Ascending aorta (tissue), 2 donors: ENCODE results near the gene MMP27. TPM values are rescaled to one million over a fixed set of nuclear protein-coding genes. Genes with fewer than 3 reads are reported as not detected.

Experiments used
- DNase-seq, 2 donors: peaks; one replicate each; pipeline ENCODE4 v3.0.0-alpha.2; 2019; ENCODE audit warnings: low spot score in 2 of 2
- H3K27ac ChIP-seq, 2 donors: fragments of 200-600 bp; sonication (generic); one replicate each; pipeline ENCODE4 v1.5.1; 2016 to 2017; ENCODE audit warnings: mild to moderate bottlenecking in 1 of 2
- H3K27me3 ChIP-seq: fragments of 200-600 bp; sonication (generic); one replicate; pipeline ENCODE4 v1.5.1; 2017
- H3K36me3 ChIP-seq, 2 donors: fragments of 200-600 bp; sonication (generic); one replicate each; pipeline ENCODE4 v1.5.1; 2016
- H3K4me1 ChIP-seq, 2 donors: fragments of 200-600 bp; sonication (generic); one replicate each; pipeline ENCODE4 v1.5.1; 2016 to 2017; ENCODE audit warnings: mild to moderate bottlenecking in 1 of 2
- H3K4me3 ChIP-seq, 2 donors: fragments of 200-600 bp; sonication (generic); one replicate each; pipeline ENCODE4 v1.5.1; 2016 to 2017; ENCODE audit warnings: mild to moderate bottlenecking in 1 of 2
- H3K9me3 ChIP-seq, 2 donors: fragments of 200-600 bp; sonication (generic); one replicate each; pipeline ENCODE4 v1.5.1; 2016
- CTCF ChIP-seq, 3 experiments: fragments of 200-600 bp in 2 of 3; fragments of 450-650 bp in 1 of 3; sonication (generic) in 2 of 3; IDR thresholded peaks; one replicate each; pipeline ENCODE4 v1.5.1; 2016 to 2019; ENCODE audit warnings: antibody characterized with exemption in 3 of 3, mild to moderate bottlenecking in 1 of 3, moderate library complexity in 1 of 3
- intact Hi-C: fragments of 100-400 bp; cut with DNase I; formaldehyde crosslinking; loops from one replicate; pipeline ENCODE4 v1.15.1; 2023
- total RNA-seq: library from RNA; depleted of rRNA; stranded (reverse); fragments of >200 nt; gene quantifications from one replicate; pipeline ENCODE4 v1.1.0, GENCODE V29; 2016

MMP27 gene
- total RNA-seq, 1 donor from 2014 or later: not detected

GRCh38 chr11:102669664-102670063 lies 35.9 kb downstream of the MMP27 start:
- Histone ChIP-seq H3K4me1 (no peaks in the 10 kb centered on the region), H3K36me3 (no peaks in the 10 kb centered on the region), H3K9me3 (no peaks in the 10 kb centered on the region), H3K27me3 (no peaks in the 10 kb centered on the region), H3K4me3 (no peak overlapping the region), H3K27ac (no peak overlapping the region)
- TF ChIP-seq CTCF (IDR thresholded peaks at IDR 0.05): no peak
- intact Hi-C loops: loop anchor here (5.0 to 10.0 kb wide), 2 partner anchors 325 to 382 kb away; partner anchors contain the start of gene BIRC2
- DNase-seq: no peak

DNA sequence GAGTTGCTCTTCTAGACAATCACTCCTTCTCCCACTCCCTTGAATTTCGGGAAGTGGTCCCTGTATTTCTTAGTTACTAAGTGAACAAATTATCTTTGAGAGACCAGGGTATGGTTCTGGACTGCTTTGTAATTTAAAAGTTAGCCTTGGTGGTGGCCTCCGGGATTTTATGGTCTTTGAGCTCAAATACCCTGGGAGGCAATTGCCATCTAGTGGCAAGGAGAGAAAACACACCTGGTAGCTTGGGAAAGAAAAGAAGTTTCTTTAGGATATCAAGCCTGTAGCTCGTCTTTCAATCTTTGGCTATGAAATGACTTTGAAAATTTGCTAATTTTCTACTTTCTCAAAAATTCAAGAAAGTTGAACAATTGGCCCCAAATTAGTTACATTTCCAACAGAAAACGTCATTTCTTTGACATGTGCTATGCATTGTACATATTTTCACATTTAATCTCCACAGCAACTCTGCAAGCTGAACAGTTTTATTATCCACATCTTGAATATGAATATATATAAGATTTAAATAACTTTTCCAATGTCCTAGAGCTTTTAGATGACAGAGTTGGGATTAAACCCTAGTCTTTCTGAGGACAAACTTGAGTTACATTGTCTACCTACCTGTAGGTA lies 39.1 kb downstream of the MMP27 start:
- TF ChIP-seq CTCF (IDR thresholded peaks at IDR 0.05): peak; percentile 47 to 68 (median 57)
- Histone ChIP-seq H3K36me3 (no peaks in the 10 kb centered on the region), H3K4me1 (no peaks in the 10 kb centered on the region), H3K9me3 (no peaks in the 10 kb centered on the region), H3K4me3 (no peak overlapping the region), H3K27ac (no peak overlapping the region), H3K27me3 (no peaks in the 10 kb centered on the region)
- intact Hi-C loops: loop anchor here (5.0 to 10.0 kb wide), 2 partner anchors 322 to 379 kb away; partner anchors contain the start of gene BIRC2
- DNase-seq: no peak

DNA sequence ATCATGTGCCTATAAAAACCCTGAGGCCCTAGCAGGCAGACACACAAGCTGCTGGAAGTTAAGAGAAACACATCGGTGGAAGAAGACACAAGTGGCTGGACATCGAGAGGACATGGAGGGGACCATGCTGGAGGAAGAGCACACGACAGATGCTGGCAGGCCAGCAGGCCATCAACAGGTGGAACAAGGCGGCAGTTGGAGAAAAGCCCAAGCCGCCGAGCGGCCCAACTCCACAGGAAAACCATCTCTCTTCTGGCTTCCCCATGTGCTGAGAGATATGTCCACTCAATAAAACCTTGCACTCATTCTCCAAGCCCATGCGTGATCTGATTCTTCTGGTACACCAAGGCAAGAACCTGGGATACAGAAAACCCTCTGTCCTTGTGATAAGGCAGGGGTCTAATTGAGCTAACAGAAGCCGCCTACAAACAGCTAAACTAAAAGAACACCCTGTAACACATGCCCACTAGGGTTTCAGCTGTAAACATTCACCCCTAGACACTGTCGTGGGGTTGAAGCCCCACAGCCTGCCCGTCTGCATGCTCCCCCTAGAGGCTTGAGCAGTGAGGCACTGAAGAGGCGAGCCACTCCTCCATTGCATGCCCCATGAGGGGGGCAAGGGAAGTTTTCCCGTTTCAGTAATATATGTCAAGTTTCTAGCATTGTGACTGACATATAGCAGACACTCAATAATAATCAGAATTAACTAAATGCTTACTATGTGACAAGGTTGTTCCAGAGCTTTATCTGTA lies 41.4 kb downstream of the MMP27 start:
- no peak overlapping the region for H3K27ac ChIP-seq
- no peaks in the 10 kb centered on the region for H3K4me1 ChIP-seq
- intact Hi-C loops: loop anchor here (10.0 kb wide), 1 partner anchor 319 kb away; the partner anchor contains the start of gene BIRC2
- no peaks in the 10 kb centered on the region for H3K36me3 ChIP-seq
- DNase-seq: no peak
- TF ChIP-seq CTCF (IDR thresholded peaks at IDR 0.05): no peak
- no peak overlapping the region for H3K4me3 ChIP-seq
- H3K27me3 ChIP-seq: no peaks in the 10 kb centered on the region
- H3K9me3 ChIP-seq: no peaks in the 10 kb centered on the region

DNA sequence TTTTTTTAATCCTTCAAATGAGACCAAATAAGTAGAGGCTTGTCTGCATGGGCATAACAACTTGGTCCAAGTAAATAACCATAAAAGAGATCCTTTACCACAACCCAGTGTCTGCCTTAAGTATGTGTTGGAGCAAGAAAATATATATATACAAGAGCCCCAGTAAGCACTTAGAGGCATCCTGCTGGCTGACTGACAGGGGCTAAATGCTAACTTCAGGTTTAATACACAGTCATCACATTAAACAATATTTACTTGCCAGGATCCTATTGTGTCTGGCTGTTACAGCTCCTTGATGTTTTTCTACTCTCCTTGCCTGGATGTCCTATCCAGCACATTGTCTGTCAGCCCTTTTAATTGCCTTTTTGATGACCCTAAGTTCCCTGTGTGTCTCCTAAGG lies 43.0 kb downstream of the MMP27 start:
- no peak for DNase-seq
- Histone ChIP-seq H3K27ac (no peak overlapping the region), H3K27me3 (no peaks in the 10 kb centered on the region), H3K4me3 (no peak overlapping the region), H3K9me3 (no peaks in the 10 kb centered on the region), H3K36me3 (no peaks in the 10 kb centered on the region), H3K4me1 (no peaks in the 10 kb centered on the region)
- no peak for TF ChIP-seq CTCF (IDR thresholded peaks at IDR 0.05)
- intact Hi-C loops: loop anchor here (10.0 kb wide), 1 partner anchor 318 kb away; the partner anchor contains the start of gene BIRC2

DNA sequence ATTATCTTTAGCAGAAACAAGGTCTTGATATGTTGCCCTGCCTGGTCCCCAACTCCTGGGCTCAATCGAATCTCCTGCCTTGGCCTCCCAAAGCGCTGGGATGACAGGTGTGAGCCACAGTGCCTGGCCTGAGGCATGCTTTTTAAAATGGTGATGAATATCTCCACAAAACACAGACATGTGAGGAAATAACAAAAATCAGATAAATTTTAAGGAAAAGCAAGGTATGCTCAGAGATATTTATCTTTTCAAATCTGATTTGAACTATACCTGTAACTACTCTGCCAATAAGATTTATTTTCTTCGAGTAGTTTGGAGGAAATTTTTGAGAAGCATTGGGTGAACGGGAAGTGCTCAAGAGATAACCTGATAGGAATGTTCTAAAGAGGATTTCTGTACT lies 44.5 kb downstream of the MMP27 start:
- no peaks in the 10 kb centered on the region for H3K4me1 ChIP-seq
- no peaks in the 10 kb centered on the region for H3K27me3 ChIP-seq
- H3K36me3 ChIP-seq: no peaks in the 10 kb centered on the region
- TF ChIP-seq CTCF (IDR thresholded peaks at IDR 0.05): no peak
- DNase-seq: no peak
- intact Hi-C loops: loop anchor here (10.0 kb wide), 1 partner anchor 316 kb away; the partner anchor contains the start of gene BIRC2
- H3K4me3 ChIP-seq: no peak overlapping the region
- H3K9me3 ChIP-seq: no peaks in the 10 kb centered on the region
- no peak overlapping the region for H3K27ac ChIP-seq
